T-helper 2 cell (primary cell): ENCODE measurements around the gene TVP23C.

ENCODE experiments used
- DNase-seq, 5 experiments: peaks; one replicate each; pipeline versions ENCODE4 v3.0.0 to v3.0.0-alpha.2; 2012 to 2022

TVP23C gene

GRCh38 chr17:15462976-15463772 lies 100.1 kb downstream of the TVP23C start:
- DNase-seq = no peak

- DNase-seq = no peak
Measured at GRCh38 chr17:15457723-15458094, 105.6 kb downstream of the TVP23C start.

- DNase-seq = no peak
Measured at GRCh38 chr17:15456972-15457722, 106.1 kb downstream of the TVP23C start.

- no peak for DNase-seq
Measured at GRCh38 chr17:15456496-15456895, 106.8 kb downstream of the TVP23C start.

GRCh38 chr17:15454346-15454745 lies 108.9 kb downstream of the TVP23C start:
- no peak for DNase-seq

- DNase-seq = no peak
Measured at GRCh38 chr17:15453782-15454181, 109.5 kb downstream of the TVP23C start.

GRCh38 chr17:15453246-15453645 lies 110.0 kb downstream of the TVP23C start:
- DNase-seq = no peak

- no peak for DNase-seq
Measured at GRCh38 chr17:15452746-15453145, 110.5 kb downstream of the TVP23C start.
